Esophagus muscularis mucosa (tissue), 4 donors: ENCODE data around the gene RSRC1. TPM values are rescaled to one million over a fixed set of nuclear protein-coding genes. Genes with fewer than 3 reads are reported as not detected.

Experiments
- DNase-seq: peaks from one replicate; pipeline ENCODE4 v3.0.0-alpha.2; 2017; ENCODE audit errors: extremely low spot score
- H3K27ac ChIP-seq, 4 donors: fragments of 200-600 bp; sonication (generic); replicated peaks in 1 of 4; 1 replicate in 3 of 4; 2 replicates in 1 of 4; pipeline ENCODE4 v1.5.1; 2016 to 2019; ENCODE audit warnings: mild to moderate bottlenecking in 1 of 4
- H3K27me3 ChIP-seq, 4 donors: fragments of 200-600 bp; sonication (generic); one replicate each; pipeline versions ENCODE4 v1.5.1 to v1.6.0; 2016 to 2019
- H3K36me3 ChIP-seq, 4 donors: fragments of 200-600 bp; sonication (generic); one replicate each; pipeline ENCODE4 v1.5.1; 2016 to 2019
- H3K4me1 ChIP-seq, 4 donors: fragments of 200-600 bp; sonication (generic); one replicate each; pipeline ENCODE4 v1.5.1; 2016 to 2019
- H3K4me3 ChIP-seq, 4 donors: fragments of 200-600 bp; sonication (generic); 1 replicate in 2 of 4; 2 replicates in 2 of 4; pipeline ENCODE4 v1.5.1; 2016 to 2019; ENCODE audit warnings: mild to moderate bottlenecking in 4 of 4, moderate library complexity in 1 of 4
- H3K9me3 ChIP-seq, 4 donors: fragments of 200-600 bp; sonication (generic); 1 replicate in 3 of 4; 2 replicates in 1 of 4; pipeline ENCODE4 v1.5.1; 2016 to 2019
- CTCF ChIP-seq, 3 experiments: fragments of 200-600 bp in 2 of 3; fragments of 450-650 bp in 1 of 3; sonication (generic) in 2 of 3; IDR thresholded peaks; one replicate each; pipeline ENCODE4 v1.5.1; 2017 to 2019; ENCODE audit warnings: antibody characterized with exemption in 3 of 3, mild to moderate bottlenecking in 2 of 3, moderate library complexity in 1 of 3
- EP300 ChIP-seq: sonication (generic); formaldehyde crosslinking; IDR thresholded peaks from one replicate; pipeline ENCODE4 v1.6.1; 2017; ENCODE audit warnings: antibody characterized with exemption
- POLR2A ChIP-seq: fragments of 450-650 bp; IDR thresholded peaks from one replicate; pipeline ENCODE4 v1.6.1; 2017; ENCODE audit warnings: antibody characterized with exemption, moderate library complexity, mild to moderate bottlenecking, low read depth
- POLR2AphosphoS5 ChIP-seq, 2 donors: sonication (generic); formaldehyde crosslinking; IDR thresholded peaks; one replicate each; pipeline ENCODE4 v1.6.1; 2017; ENCODE audit warnings: antibody characterized with exemption in 2 of 2
- WGBS: methylation state at CpG from one replicate; pipeline ENCODE4 v1.1.5; 2018; 5-methylcytosine and 5-hydroxymethylcytosine counted together
- intact Hi-C: fragments of 100-400 bp; cut with DNase I; formaldehyde crosslinking; loops from one replicate; pipeline ENCODE4 v1.15.1; 2023
- total RNA-seq, 4 donors: library from RNA; depleted of rRNA; stranded (reverse); fragments of >200 nt; gene quantifications; one replicate each; pipeline versions ENCODE4 v1.1.0 to v1.2.1, GENCODE V29; 2016

Gene RSRC1
- total RNA-seq, 4 donors from 2014 or later, result 33.1 to 57.3 (median 40.6) TPM

DNA sequence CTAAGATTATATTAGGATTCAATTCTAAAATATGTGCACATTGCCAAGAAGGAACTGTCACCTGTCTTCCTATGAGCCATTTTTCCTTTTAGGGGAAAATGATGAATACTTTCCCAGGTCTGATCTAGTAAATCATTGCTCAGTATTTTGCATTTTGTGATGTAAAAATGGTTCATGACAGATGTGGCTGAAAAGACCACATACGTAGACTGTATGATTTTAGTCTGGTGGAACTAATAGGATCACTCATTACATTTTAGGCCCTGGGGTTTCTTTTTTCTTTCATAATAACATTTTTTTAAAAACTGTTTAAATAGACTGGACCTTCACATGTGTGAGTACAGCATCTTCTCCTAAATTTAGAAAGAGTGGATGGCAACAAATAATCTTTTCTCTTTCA lies 259.4 kb downstream of the RSRC1 start:
- 81% methylated on average over 1 of the region's 1 CpG for WGBS
- TF ChIP-seq POLR2A, result no peak
- no peak for TF ChIP-seq CTCF (IDR thresholded peaks at IDR 0.05)
- no peak for TF ChIP-seq EP300
- TF ChIP-seq POLR2AphosphoS5 (IDR thresholded peaks at IDR 0.05), result no peak
- H3K9me3 ChIP-seq, result peaks cover 0 to 6% (median 0%) of the 10 kb centered on the region in 4 donors
- no peak overlapping the region for H3K27ac ChIP-seq
- no peaks in the 10 kb centered on the region for H3K4me1 ChIP-seq
- no peaks in the 10 kb centered on the region for H3K36me3 ChIP-seq
- H3K4me3 ChIP-seq, result no peak overlapping the region
- no peak for DNase-seq
- intact Hi-C loops, result no loop called here
- no peaks in the 10 kb centered on the region for H3K27me3 ChIP-seq

- DNase-seq, result no peak
- WGBS, result 89% methylated on average over 4 of the region's 4 CpGs
- no peaks in the 10 kb centered on the region for H3K36me3 ChIP-seq
- intact Hi-C loops, result no loop called here
- no peak overlapping the region for H3K27ac ChIP-seq
- H3K4me3 ChIP-seq, result no peak overlapping the region
- H3K4me1 ChIP-seq, result no peaks in the 10 kb centered on the region
- no peak for TF ChIP-seq EP300
- no peak for TF ChIP-seq POLR2A
- no peak for TF ChIP-seq POLR2AphosphoS5 (IDR thresholded peaks at IDR 0.05)
- TF ChIP-seq CTCF (IDR thresholded peaks at IDR 0.05), result no peak
- no peaks in the 10 kb centered on the region for H3K27me3 ChIP-seq
- no peaks in the 10 kb centered on the region for H3K9me3 ChIP-seq
Observed at GRCh38 chr3:158379517-158379916, 269.6 kb downstream of the RSRC1 start.

- no peak for TF ChIP-seq EP300
- no peak for TF ChIP-seq POLR2AphosphoS5 (IDR thresholded peaks at IDR 0.05)
- no peak for TF ChIP-seq POLR2A
- TF ChIP-seq CTCF (IDR thresholded peaks at IDR 0.05), result no peak
- Histone ChIP-seq H3K36me3 (no peaks in the 10 kb centered on the region), H3K27me3 (no peaks in the 10 kb centered on the region), H3K4me3 (no peak overlapping the region), H3K27ac (no peak overlapping the region), H3K9me3 (no peaks in the 10 kb centered on the region), H3K4me1 (no peaks in the 10 kb centered on the region)
- intact Hi-C loops, result no loop called here
- whole genome bisulfite sequencing, result 94% methylated on average over 2 of the region's 2 CpGs
- DNase-seq, result no peak
Observed at GRCh38 chr3:158381262-158381868, 271.5 kb downstream of the RSRC1 start.

- DNase-seq, result no peak
- no peak for TF ChIP-seq POLR2AphosphoS5 (IDR thresholded peaks at IDR 0.05)
- TF ChIP-seq EP300, result no peak
- no peak for TF ChIP-seq POLR2A
- no peak for TF ChIP-seq CTCF (IDR thresholded peaks at IDR 0.05)
Observed at GRCh38 chr3:158382479-158382878, 272.6 kb downstream of the RSRC1 start.

GRCh38 chr3:158384019-158384418 lies 274.1 kb downstream of the RSRC1 start:
- Histone ChIP-seq H3K9me3 (no peaks in the 10 kb centered on the region), H3K36me3 (no peaks in the 10 kb centered on the region), H3K4me3 (no peak overlapping the region), H3K27me3 (no peaks in the 10 kb centered on the region), H3K4me1 (no peaks in the 10 kb centered on the region), H3K27ac (no peak overlapping the region)
- intact Hi-C loops, result no loop called here
- DNase-seq, result no peak
- WGBS, result 97% methylated on average over 2 of the region's 2 CpGs
- no peak for TF ChIP-seq CTCF (IDR thresholded peaks at IDR 0.05)
- TF ChIP-seq POLR2AphosphoS5 (IDR thresholded peaks at IDR 0.05), result no peak
- no peak for TF ChIP-seq POLR2A
- no peak for TF ChIP-seq EP300

More at GRCh38 chr3:158382479-158382878, 272.6 kb downstream of the RSRC1 start:
- Histone ChIP-seq H3K27ac (no peak overlapping the region), H3K36me3 (no peaks in the 10 kb centered on the region), H3K4me1 (no peaks in the 10 kb centered on the region), H3K27me3 (no peaks in the 10 kb centered on the region), H3K4me3 (no peak overlapping the region), H3K9me3 (no peaks in the 10 kb centered on the region)
- intact Hi-C loops, result no loop called here
- WGBS, result 78% methylated on average over 2 of the region's 2 CpGs
